Neural cell (in vitro differentiated cells): ENCODE measurements around the gene CD164L2. TPM values are rescaled to one million over a fixed set of nuclear protein-coding genes. Genes with fewer than 3 reads are reported as not detected.

Experiments
- H2AFZ ChIP-seq: fragments of 200-600, 300-800 bp; sonication (generic), shearing (Covaris generic); 2 replicates; pipeline ENCODE4 v1.6.0; 2014; ENCODE audit warnings: low read depth, mild to moderate bottlenecking, antibody characterized with exemption, low read length, moderate library complexity
- H3F3A ChIP-seq: fragments of 200-600 bp; shearing (Covaris generic); 2 replicates; pipeline ENCODE4 v1.6.1; 2016; ENCODE audit warnings: mild to moderate bottlenecking, moderate library complexity, mixed read lengths, antibody characterized with exemption, low read length; ENCODE audit not compliant: insufficient read depth, poor library complexity, severe bottlenecking
- H3K27ac ChIP-seq: fragments of 200-600, 300-800 bp; sonication (generic), shearing (Covaris generic); 2 replicates; pipeline ENCODE4 v1.5.1; 2014; ENCODE audit warnings: mild to moderate bottlenecking, low read length, moderate library complexity
- H3K27me3 ChIP-seq: fragments of 300-800, 200-600 bp; sonication (generic), shearing (Covaris generic); 2 replicates; pipeline ENCODE4 v1.6.0; 2014; ENCODE audit warnings: mild to moderate bottlenecking, low read depth, low read length, moderate library complexity; ENCODE audit not compliant: insufficient read depth
- H3K36me3 ChIP-seq: fragments of 300-800, 200-600 bp; sonication (generic), shearing (Covaris generic); 2 replicates; pipeline ENCODE4 v1.5.1; 2014; ENCODE audit warnings: mild to moderate bottlenecking, antibody characterized with exemption, low read length, moderate library complexity; ENCODE audit not compliant: insufficient read depth
- H3K4me2 ChIP-seq: fragments of 300-800, 200-600 bp; sonication (generic), shearing (Covaris generic); 2 replicates; pipeline ENCODE4 v1.6.0; 2014; ENCODE audit warnings: mild to moderate bottlenecking, low read length
- H3K4me3 ChIP-seq: fragments of 300-800, 200-600 bp; sonication (generic), shearing (Covaris generic); 2 replicates; pipeline ENCODE4 v1.5.1; 2014; ENCODE audit warnings: mild to moderate bottlenecking, low read length, moderate library complexity
- H3K79me2 ChIP-seq: fragments of 200-600 bp; shearing (Covaris generic); replicated peaks from 2 replicates; pipeline ENCODE4 v1.6.0; 2014; ENCODE audit warnings: mild to moderate bottlenecking, low read length, moderate library complexity; ENCODE audit not compliant: insufficient read depth
- H3K9ac ChIP-seq: fragments of 300-800, 200-600 bp; sonication (generic), shearing (Covaris generic); 2 replicates; pipeline ENCODE4 v1.6.1; 2016; ENCODE audit warnings: mild to moderate bottlenecking, low read length, mixed read lengths
- H3K9me2 ChIP-seq: fragments of 200-600 bp; shearing (Covaris generic); 2 replicates; pipeline ENCODE4 v1.6.1; 2016; ENCODE audit warnings: mild to moderate bottlenecking, low read length, mixed read lengths; ENCODE audit not compliant: insufficient read depth
- H3K9me3 ChIP-seq: fragments of 200-600, 300-800 bp; sonication (generic), shearing (Covaris generic); 2 replicates; pipeline ENCODE4 v1.6.1; 2016; ENCODE audit warnings: mild to moderate bottlenecking, mixed run types, low read length, moderate library complexity, mixed read lengths
- H4K20me1 ChIP-seq: fragments of 200-600 bp; shearing (Covaris generic); 2 replicates; pipeline ENCODE4 v1.6.1; 2016; ENCODE audit warnings: mild to moderate bottlenecking, mixed run types; ENCODE audit not compliant: insufficient read depth
- EP300 ChIP-seq: fragments of 450-650 bp; conservative IDR thresholded peaks from 2 replicates; pipeline ENCODE4 v1.6.1; 2014; ENCODE audit warnings: antibody characterized with exemption, mild to moderate bottlenecking, moderate library complexity; ENCODE audit not compliant: poor library complexity, severe bottlenecking
- EZH2 ChIP-seq: fragments of 200-600, 300-800 bp; shearing (Covaris generic), sonication (generic); IDR thresholded peaks from 2 replicates; pipeline ENCODE4 v1.6.1; 2014; ENCODE audit warnings: antibody characterized with exemption, low read length, borderline replicate concordance, mild to moderate bottlenecking; ENCODE audit not compliant: insufficient read depth, poor library complexity, severe bottlenecking
- MXI1 ChIP-seq: fragments of 450-650 bp; conservative IDR thresholded peaks from 2 replicates; pipeline ENCODE4 v1.6.1; 2014; ENCODE audit warnings: antibody characterized with exemption, mild to moderate bottlenecking; ENCODE audit not compliant: poor library complexity, severe bottlenecking
- POLR2AphosphoS5 ChIP-seq: IDR thresholded peaks from 2 replicates; pipeline ENCODE4 v1.6.1; 2012
- RAD21 ChIP-seq: fragments of 450-650 bp; conservative IDR thresholded peaks from 2 replicates; pipeline ENCODE4 v1.6.1; 2014; ENCODE audit warnings: antibody characterized with exemption, mild to moderate bottlenecking, moderate library complexity
- REST ChIP-seq: IDR thresholded peaks from 2 replicates; pipeline ENCODE4 v1.6.1; 2012; ENCODE audit warnings: borderline replicate concordance
- SMC3 ChIP-seq: fragments of 450-650 bp; conservative IDR thresholded peaks from 2 replicates; pipeline ENCODE4 v1.6.1; 2014; ENCODE audit warnings: antibody characterized with exemption, mild to moderate bottlenecking, moderate library complexity; ENCODE audit not compliant: poor library complexity
- TAF1 ChIP-seq: IDR thresholded peaks from 2 replicates; pipeline ENCODE4 v1.6.1; 2012; ENCODE audit warnings: low read depth
- polyA plus RNA-seq: library from polyadenylated mRNA; depleted of rRNA; stranded (reverse); fragments of >200 nt; gene quantifications from 2 replicates; pipeline ENCODE4 v1.2.3, GENCODE V29; 2014
- TF ChIP-seq, protein P1 (sequence below): fragments of 450-650 bp; IDR thresholded peaks from 2 replicates; pipeline ENCODE4 v1.5.1; 2014; ENCODE audit warnings: antibody characterized with exemption, mild to moderate bottlenecking, moderate library complexity; ENCODE audit not compliant: poor library complexity, severe bottlenecking

The CD164L2 gene
- polyA plus RNA-seq, 1 donor from 2014 or later, result not detected

DNA sequence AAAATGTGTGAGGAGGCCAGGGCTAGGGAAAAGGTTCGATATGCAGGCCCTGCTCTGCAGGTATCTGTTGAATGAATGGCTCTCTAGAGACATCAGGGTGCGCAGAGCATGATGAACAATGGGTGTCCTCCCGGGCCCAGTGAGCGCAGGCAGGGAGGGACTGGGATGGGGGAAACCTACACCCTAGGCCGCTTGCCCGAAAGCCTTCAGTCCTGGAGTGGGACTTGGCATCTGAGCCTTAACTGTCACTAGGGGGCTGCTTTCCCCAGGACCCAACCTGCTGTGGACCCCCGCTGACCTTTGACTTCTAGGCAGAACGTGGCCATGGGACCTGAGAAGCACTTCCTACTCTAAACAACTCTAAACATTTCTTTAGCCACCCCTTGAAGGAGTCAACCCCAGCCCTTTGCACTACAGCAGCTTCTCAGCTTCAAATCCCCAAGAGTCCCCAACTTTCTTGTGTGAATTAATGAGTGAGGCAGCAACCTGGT, 15.9 kb downstream of the CD164L2 start:
- peaks cover 7% of the 10 kb centered on the region for H3K27me3 ChIP-seq
- no peaks in the 10 kb centered on the region for H3K9me2 ChIP-seq
- no peaks in the 10 kb centered on the region for H4K20me1 ChIP-seq
- H3K27ac ChIP-seq, result no peak overlapping the region
- no peaks in the 10 kb centered on the region for H3F3A ChIP-seq
- no peak overlapping the region for H3K9ac ChIP-seq
- H3K4me2 ChIP-seq, result no peak overlapping the region
- TF ChIP-seq EP300 (no peak), EZH2 (no peak), MXI1 (no peak), POLR2AphosphoS5 (no peak), RAD21 (no peak), TAF1 (no peak), SMC3 (no peak), REST (no peak)
- TF ChIP-seq, protein P1, sequence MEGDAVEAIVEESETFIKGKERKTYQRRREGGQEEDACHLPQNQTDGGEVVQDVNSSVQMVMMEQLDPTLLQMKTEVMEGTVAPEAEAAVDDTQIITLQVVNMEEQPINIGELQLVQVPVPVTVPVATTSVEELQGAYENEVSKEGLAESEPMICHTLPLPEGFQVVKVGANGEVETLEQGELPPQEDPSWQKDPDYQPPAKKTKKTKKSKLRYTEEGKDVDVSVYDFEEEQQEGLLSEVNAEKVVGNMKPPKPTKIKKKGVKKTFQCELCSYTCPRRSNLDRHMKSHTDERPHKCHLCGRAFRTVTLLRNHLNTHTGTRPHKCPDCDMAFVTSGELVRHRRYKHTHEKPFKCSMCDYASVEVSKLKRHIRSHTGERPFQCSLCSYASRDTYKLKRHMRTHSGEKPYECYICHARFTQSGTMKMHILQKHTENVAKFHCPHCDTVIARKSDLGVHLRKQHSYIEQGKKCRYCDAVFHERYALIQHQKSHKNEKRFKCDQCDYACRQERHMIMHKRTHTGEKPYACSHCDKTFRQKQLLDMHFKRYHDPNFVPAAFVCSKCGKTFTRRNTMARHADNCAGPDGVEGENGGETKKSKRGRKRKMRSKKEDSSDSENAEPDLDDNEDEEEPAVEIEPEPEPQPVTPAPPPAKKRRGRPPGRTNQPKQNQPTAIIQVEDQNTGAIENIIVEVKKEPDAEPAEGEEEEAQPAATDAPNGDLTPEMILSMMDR, result no peak
- H3K79me2 ChIP-seq, result no peaks in the 10 kb centered on the region
- peak overlapping the region; percentile 54 for H3K4me3 ChIP-seq
- H3K9me3 ChIP-seq, result no peaks in the 10 kb centered on the region
- H3K36me3 ChIP-seq, result no peaks in the 10 kb centered on the region
- H2AFZ ChIP-seq, result no peak overlapping the region

DNA sequence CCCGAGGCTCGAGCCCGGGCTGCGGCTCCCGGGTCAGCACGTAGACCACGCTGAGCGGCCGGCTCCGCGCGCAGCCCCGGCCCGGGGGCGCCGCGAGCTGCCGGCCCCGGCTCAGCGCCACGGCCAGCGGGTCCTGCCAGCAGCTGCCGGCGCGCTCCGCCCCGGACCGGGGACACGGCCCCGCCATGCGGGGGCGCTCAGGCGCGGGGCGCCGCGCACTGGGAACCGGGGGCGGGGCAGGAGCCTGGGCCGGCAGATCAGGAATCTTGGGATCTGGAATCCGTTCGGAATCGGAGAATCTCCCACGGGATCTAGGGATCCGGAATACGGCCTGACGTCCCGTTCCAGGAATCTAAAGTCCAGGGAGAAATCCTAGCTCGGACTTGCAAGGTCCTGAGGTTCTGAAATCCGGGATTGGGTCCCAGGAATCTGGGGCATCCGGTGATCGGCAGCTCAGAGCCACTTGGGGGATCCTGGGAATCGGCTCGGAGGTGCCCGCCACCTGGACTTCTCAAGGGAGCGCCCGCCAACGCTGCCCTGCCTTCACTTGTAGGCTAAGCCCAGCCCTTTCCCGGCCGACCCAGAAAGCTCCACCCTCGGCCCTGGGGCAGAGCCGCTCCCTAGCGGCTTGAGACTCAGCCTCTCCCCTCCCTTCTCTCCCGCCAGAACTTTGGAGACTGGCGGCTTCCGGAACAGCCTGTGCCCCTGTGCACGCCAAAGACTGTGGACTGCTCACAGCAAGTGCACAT, 16.5 kb downstream of the CD164L2 start, which contains the start of gene MAP3K6:
Gene MAP3K6 (minus strand): TSS at position 551 of the 749 bp plus-strand sequence. CDS start 364 bp downstream, at position 187.
- Histone ChIP-seq H3K4me2 (peak within 1 kb of the TSS; percentile 55), H3K27me3 (peaks cover 7% of the 10 kb centered on the region), H4K20me1 (no peaks in the 10 kb centered on the region), H3K9ac (peak within 1 kb of the TSS; percentile 36), H3K4me3 (peak within 1 kb of the TSS; percentile 64), H3K79me2 (no peaks in the 10 kb centered on the region), H3F3A (no peaks in the 10 kb centered on the region), H2AFZ (no peak within 1 kb of the TSS), H3K9me3 (no peaks in the 10 kb centered on the region), H3K27ac (no peak within 1 kb of the TSS), H3K9me2 (no peaks in the 10 kb centered on the region), H3K36me3 (no peaks in the 10 kb centered on the region)
- TF ChIP-seq RAD21, result no peak
- TF ChIP-seq, protein P1, result peak; percentile 62
